GM23248 (cell line): ENCODE measurements around the gene PIP5K1B. TPM values are rescaled to one million over a fixed set of nuclear protein-coding genes. Genes with fewer than 3 reads are reported as not detected.

Experiments
- DNase-seq: peaks from one replicate; pipeline ENCODE4 v3.0.0-alpha.2; 2015
- H2AFZ ChIP-seq: fragments of 200-600 bp; sonication (generic); 2 replicates; pipeline ENCODE4 v1.6.1; 2016; ENCODE audit warnings: antibody characterized with exemption
- H3F3A ChIP-seq: fragments of 200-600 bp; sonication (generic); 2 replicates; pipeline ENCODE4 v1.6.1; 2016; ENCODE audit warnings: mild to moderate bottlenecking, antibody characterized with exemption, mixed run types; ENCODE audit not compliant: insufficient read depth
- H3K27ac ChIP-seq: fragments of 200-600 bp; sonication (generic); 2 replicates; pipeline ENCODE4 v1.5.1; 2016; ENCODE audit warnings: mild to moderate bottlenecking
- H3K27me3 ChIP-seq: fragments of 200-600 bp; sonication (generic); replicated peaks from 2 replicates; pipeline ENCODE4 v1.6.1; 2016; ENCODE audit warnings: mild to moderate bottlenecking; ENCODE audit not compliant: insufficient read depth
- H3K36me3 ChIP-seq: fragments of 200-600 bp; sonication (generic); 2 replicates; pipeline ENCODE4 v1.6.1; 2016; ENCODE audit warnings: low read depth, mild to moderate bottlenecking
- H3K4me1 ChIP-seq: fragments of 200-600 bp; sonication (generic); 2 replicates; pipeline ENCODE4 v1.6.1; 2016; ENCODE audit warnings: mild to moderate bottlenecking; ENCODE audit not compliant: insufficient read depth
- H3K4me2 ChIP-seq: fragments of 200-600 bp; sonication (generic); one replicate; pipeline ENCODE4 v1.6.1; 2016; ENCODE audit warnings: mild to moderate bottlenecking; ENCODE audit not compliant: unreplicated experiment
- H3K4me3 ChIP-seq: fragments of 200-600 bp; sonication (generic); 2 replicates; pipeline ENCODE4 v1.5.1; 2016; ENCODE audit warnings: mild to moderate bottlenecking
- H3K79me2 ChIP-seq: fragments of 200-600 bp; sonication (generic); 2 replicates; pipeline ENCODE4 v1.6.1; 2016; ENCODE audit warnings: mild to moderate bottlenecking; ENCODE audit not compliant: insufficient read depth
- H3K9ac ChIP-seq: fragments of 200-600 bp; sonication (generic); 2 replicates; pipeline ENCODE4 v1.6.1; 2016; ENCODE audit warnings: mild to moderate bottlenecking
- H3K9me2 ChIP-seq: fragments of 200-600 bp; sonication (generic); 2 replicates; pipeline ENCODE4 v1.6.1; 2016; ENCODE audit warnings: mixed run types, mild to moderate bottlenecking, moderate library complexity; ENCODE audit not compliant: insufficient read depth
- H3K9me3 ChIP-seq: fragments of 200-600 bp; sonication (generic); one replicate; pipeline ENCODE4 v1.6.1; 2017; ENCODE audit warnings: low read depth
- H4K20me1 ChIP-seq: fragments of 200-600 bp; sonication (generic); 2 replicates; pipeline ENCODE4 v1.6.0; 2016; ENCODE audit not compliant: insufficient read depth
- EZH2 ChIP-seq: fragments of 200-600 bp; sonication (generic); IDR thresholded peaks from 2 replicates; pipeline ENCODE4 v1.6.1; 2018; ENCODE audit warnings: antibody characterized with exemption, mild to moderate bottlenecking; ENCODE audit not compliant: insufficient read depth, poor library complexity, severe bottlenecking
- EZH2phosphoT487 ChIP-seq: fragments of 200-600 bp; sonication (generic); IDR thresholded peaks from 2 replicates; pipeline ENCODE4 v1.6.1; 2018; ENCODE audit warnings: antibody characterized with exemption, moderate library complexity, mild to moderate bottlenecking, low read depth; ENCODE audit not compliant: insufficient read depth
- WGBS, 2 experiments: methylation state at CpG; one replicate each; pipeline ENCODE4 v1.1.6; 2015 to 2017; ENCODE audit warnings: low lambda C conversion rate in 2 of 2, low coverage in 1 of 2; ENCODE audit errors: missing lambda C conversion rate in 2 of 2; 5-methylcytosine and 5-hydroxymethylcytosine counted together
- in situ Hi-C: fragments of 300-500 bp; cut with MboI; formaldehyde crosslinking; loops from 2 replicates; pipeline ENCODE4 v1.15.0; 2020
- polyA plus RNA-seq: library from polyadenylated mRNA; unstranded; fragments of >200 nt; fragmentation: Nextera tagmentation; extraction: Ambion mirVana; gene quantifications from 2 replicates; pipeline ENCODE4 v1.2.1, GENCODE V29; 2016
- total RNA-seq: library from RNA; depleted of rRNA; stranded (reverse); fragments of >200 nt; shearing (Covaris generic); gene quantifications from 2 replicates; pipeline ENCODE4 v1.2.3, GENCODE V29; 2014

Gene PIP5K1B
- total and polyA plus RNA-seq, 2 experiments from 2014 or later: not detected

- Histone ChIP-seq H3K9me2 (no peaks in the 10 kb centered on the region), H3K27me3 (no peaks in the 10 kb centered on the region; the same call in 1 of the 2 replicates), H3K36me3 (no peaks in the 10 kb centered on the region), H3K4me1 (no peaks in the 10 kb centered on the region), H3F3A (no peaks in the 10 kb centered on the region), H3K9me3 (no peaks in the 10 kb centered on the region), H3K9ac (no peak overlapping the region), H2AFZ (no peak overlapping the region), H3K27ac (no peak overlapping the region), H3K4me3 (no peak overlapping the region), H3K4me2 (no peak overlapping the region), H4K20me1 (no peaks in the 10 kb centered on the region), H3K79me2 (no peaks in the 10 kb centered on the region)
- DNase-seq: no peak
- in situ Hi-C loops: no loop called here
- TF ChIP-seq EZH2phosphoT487 (no peak), EZH2 (no peak)
Observed at GRCh38 chr9:68912561-68912960, 207.5 kb downstream of the PIP5K1B start.

- H3K4me2 ChIP-seq: no peak overlapping the region
- H3K4me3 ChIP-seq: no peak overlapping the region
- TF ChIP-seq EZH2 (no peak), EZH2phosphoT487 (no peak)
- no peaks in the 10 kb centered on the region for H3F3A ChIP-seq
- H2AFZ ChIP-seq: no peak overlapping the region
- in situ Hi-C loops: no loop called here
- no peaks in the 10 kb centered on the region for H3K4me1 ChIP-seq
- no peak overlapping the region for H3K9ac ChIP-seq
- H3K27me3 ChIP-seq: no peaks in the 10 kb centered on the region; the same call in 1 of the 2 replicates
- no peak for DNase-seq
- no peaks in the 10 kb centered on the region for H4K20me1 ChIP-seq
- no peak overlapping the region for H3K27ac ChIP-seq
- no peaks in the 10 kb centered on the region for H3K36me3 ChIP-seq
- H3K9me3 ChIP-seq: no peaks in the 10 kb centered on the region
- H3K9me2 ChIP-seq: no peaks in the 10 kb centered on the region
- H3K79me2 ChIP-seq: no peaks in the 10 kb centered on the region
- WGBS, 2 experiments: 0 to 11% methylated on average over 1 of the region's 1 CpG
Observed at GRCh38 chr9:68913054-68913453, 208.0 kb downstream of the PIP5K1B start.

GRCh38 chr9:68914751-68915150, 209.7 kb downstream of the PIP5K1B start:
- H3K9me3 ChIP-seq: no peaks in the 10 kb centered on the region
- no peaks in the 10 kb centered on the region for H3K4me1 ChIP-seq
- no peak overlapping the region for H3K4me3 ChIP-seq
- no peaks in the 10 kb centered on the region; the same call in 1 of the 2 replicates for H3K27me3 ChIP-seq
- H3K9me2 ChIP-seq: no peaks in the 10 kb centered on the region
- H3K4me2 ChIP-seq: no peak overlapping the region
- H3K79me2 ChIP-seq: no peaks in the 10 kb centered on the region
- 70 to 72% methylated on average over 2 of the region's 2 CpGs for WGBS, 2 experiments
- no peak overlapping the region for H3K9ac ChIP-seq
- no peaks in the 10 kb centered on the region for H3F3A ChIP-seq
- H3K27ac ChIP-seq: no peak overlapping the region
- H3K36me3 ChIP-seq: no peaks in the 10 kb centered on the region
- TF ChIP-seq EZH2phosphoT487: no peak
- TF ChIP-seq EZH2: no peak
- in situ Hi-C loops: no loop called here
- no peak overlapping the region for H2AFZ ChIP-seq
- DNase-seq: no peak
- H4K20me1 ChIP-seq: no peaks in the 10 kb centered on the region

GRCh38 chr9:68919661-68920060, 214.6 kb downstream of the PIP5K1B start:
- no peak overlapping the region for H3K27ac ChIP-seq
- H3F3A ChIP-seq: no peaks in the 10 kb centered on the region
- 42 to 43% methylated on average over 2 of the region's 2 CpGs for WGBS, 2 experiments
- no peaks in the 10 kb centered on the region for H3K36me3 ChIP-seq
- H3K4me2 ChIP-seq: no peak overlapping the region
- no peaks in the 10 kb centered on the region for H4K20me1 ChIP-seq
- TF ChIP-seq EZH2phosphoT487 (no peak), EZH2 (no peak)
- no peaks in the 10 kb centered on the region for H3K4me1 ChIP-seq
- H3K9ac ChIP-seq: no peak overlapping the region
- H3K9me2 ChIP-seq: no peaks in the 10 kb centered on the region
- no peak overlapping the region for H2AFZ ChIP-seq
- no peaks in the 10 kb centered on the region for H3K9me3 ChIP-seq
- H3K79me2 ChIP-seq: no peaks in the 10 kb centered on the region
- H3K27me3 ChIP-seq: no peaks in the 10 kb centered on the region; the same call in 1 of the 2 replicates
- in situ Hi-C loops: no loop called here
- no peak for DNase-seq
- no peak overlapping the region for H3K4me3 ChIP-seq

GRCh38 chr9:68920921-68921320, 215.9 kb downstream of the PIP5K1B start:
- no peak overlapping the region for H3K9ac ChIP-seq
- no peaks in the 10 kb centered on the region for H3K9me2 ChIP-seq

More at GRCh38 chr9:68920921-68921320, 215.9 kb downstream of the PIP5K1B start:
- no peaks in the 10 kb centered on the region for H3K4me1 ChIP-seq
- H3K4me2 ChIP-seq: no peak overlapping the region
- H2AFZ ChIP-seq: no peak overlapping the region
- no peaks in the 10 kb centered on the region; the same call in 1 of the 2 replicates for H3K27me3 ChIP-seq
- TF ChIP-seq EZH2 (no peak), EZH2phosphoT487 (no peak)
- no peak for DNase-seq
- WGBS, 2 experiments: 38 to 75% methylated on average over 1 of the region's 1 CpG
- in situ Hi-C loops: no loop called here
- no peaks in the 10 kb centered on the region for H4K20me1 ChIP-seq
- no peak overlapping the region for H3K4me3 ChIP-seq
- no peaks in the 10 kb centered on the region for H3K79me2 ChIP-seq
- no peaks in the 10 kb centered on the region for H3K9me3 ChIP-seq
- no peaks in the 10 kb centered on the region for H3K36me3 ChIP-seq
- no peak overlapping the region for H3K27ac ChIP-seq
- no peaks in the 10 kb centered on the region for H3F3A ChIP-seq
